D721Med (cell line): ENCODE measurements around the gene FAM20C.

Source experiments
- DNase-seq: peaks from one replicate; pipeline ENCODE4 v3.0.0; 2011; ENCODE audit warnings: low spot score; ENCODE audit not compliant: insufficient read length
- FAIRE-seq: peaks from 2 replicates; lab custom pipeline; 2011; peaks lifted over from hg19 to GRCh38; lab: Jason Lieb, UNC
- TF ChIP-seq, protein P1 (sequence below): IDR thresholded peaks from 2 replicates; pipeline ENCODE4 v1.5.1; 2012; ENCODE audit warnings: mild to moderate bottlenecking, control low read depth; ENCODE audit not compliant: insufficient read depth; ENCODE audit errors: missing control alignments

The FAM20C gene

DNA sequence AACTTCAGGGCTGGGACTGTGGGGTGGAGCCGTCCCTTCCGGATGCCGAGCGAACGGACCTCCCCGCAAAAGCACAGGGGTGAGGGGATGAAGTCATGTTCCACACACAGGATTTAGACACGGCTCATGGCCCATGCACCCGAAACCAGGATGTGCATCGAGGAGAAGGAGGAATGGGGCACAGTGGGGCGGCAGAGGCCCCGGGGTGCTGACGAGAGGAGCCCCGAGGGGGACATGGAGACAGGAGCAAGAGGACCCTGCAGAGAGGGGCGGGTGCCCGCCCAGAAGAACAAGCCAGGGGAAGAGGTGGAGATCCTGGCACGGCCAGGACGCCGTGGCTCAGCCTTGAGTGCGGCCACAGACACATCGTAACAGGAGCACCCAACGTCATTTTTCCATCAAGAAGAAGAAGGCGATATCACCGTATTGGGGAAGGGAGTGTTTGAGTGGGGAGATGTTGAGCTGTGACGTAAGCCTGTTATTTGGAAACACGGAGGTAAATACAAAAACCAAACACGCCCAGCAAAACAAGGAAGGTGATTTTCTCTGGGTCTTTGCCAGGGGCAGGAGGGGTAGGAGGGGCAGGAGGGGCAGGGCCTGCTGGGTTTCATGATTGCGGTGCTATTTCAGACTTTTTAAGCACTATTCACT is 72.3 kb downstream of the FAM20C start:
- TF ChIP-seq, protein P1, sequence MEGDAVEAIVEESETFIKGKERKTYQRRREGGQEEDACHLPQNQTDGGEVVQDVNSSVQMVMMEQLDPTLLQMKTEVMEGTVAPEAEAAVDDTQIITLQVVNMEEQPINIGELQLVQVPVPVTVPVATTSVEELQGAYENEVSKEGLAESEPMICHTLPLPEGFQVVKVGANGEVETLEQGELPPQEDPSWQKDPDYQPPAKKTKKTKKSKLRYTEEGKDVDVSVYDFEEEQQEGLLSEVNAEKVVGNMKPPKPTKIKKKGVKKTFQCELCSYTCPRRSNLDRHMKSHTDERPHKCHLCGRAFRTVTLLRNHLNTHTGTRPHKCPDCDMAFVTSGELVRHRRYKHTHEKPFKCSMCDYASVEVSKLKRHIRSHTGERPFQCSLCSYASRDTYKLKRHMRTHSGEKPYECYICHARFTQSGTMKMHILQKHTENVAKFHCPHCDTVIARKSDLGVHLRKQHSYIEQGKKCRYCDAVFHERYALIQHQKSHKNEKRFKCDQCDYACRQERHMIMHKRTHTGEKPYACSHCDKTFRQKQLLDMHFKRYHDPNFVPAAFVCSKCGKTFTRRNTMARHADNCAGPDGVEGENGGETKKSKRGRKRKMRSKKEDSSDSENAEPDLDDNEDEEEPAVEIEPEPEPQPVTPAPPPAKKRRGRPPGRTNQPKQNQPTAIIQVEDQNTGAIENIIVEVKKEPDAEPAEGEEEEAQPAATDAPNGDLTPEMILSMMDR = no peak
- no peak for FAIRE-seq
- no peak for DNase-seq

DNA sequence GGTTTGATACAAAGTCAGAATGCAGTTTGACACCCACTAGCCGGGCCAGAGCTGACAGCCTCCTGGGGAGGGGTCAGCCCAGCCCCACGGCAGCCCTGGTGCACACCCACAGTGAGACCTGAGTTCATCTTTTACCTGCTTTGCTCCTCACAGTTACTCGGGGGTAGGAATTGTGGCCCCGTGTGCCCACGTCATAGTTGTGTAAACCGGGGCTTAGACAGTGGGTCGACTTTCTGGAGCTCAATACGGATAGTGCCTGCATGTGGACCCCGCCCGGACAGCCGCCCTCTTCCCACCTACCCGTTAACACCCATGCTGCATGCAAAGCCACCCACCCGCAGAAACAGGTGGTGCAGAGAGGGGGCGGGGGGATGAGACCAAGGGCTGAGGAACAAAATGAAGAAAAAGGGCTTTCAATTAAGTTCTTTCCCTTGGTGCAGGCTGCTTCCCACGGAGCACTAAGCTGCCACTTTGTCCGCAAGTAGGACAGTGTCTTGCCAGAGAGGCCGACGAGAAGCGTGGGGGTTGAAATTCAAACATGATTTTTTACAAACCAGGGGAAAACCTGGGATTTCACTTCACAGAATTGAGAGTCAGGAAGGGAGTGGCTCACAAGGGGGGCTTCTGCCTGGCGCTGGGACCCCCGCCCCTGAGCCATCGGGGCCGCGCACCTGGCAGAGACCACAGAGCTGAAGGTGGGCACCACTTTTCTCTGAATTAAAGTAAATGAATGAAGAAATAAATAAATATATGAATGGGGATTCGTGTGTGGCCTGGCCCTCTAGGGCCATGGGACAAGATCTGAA is 73.0 kb downstream of the FAM20C start:
- FAIRE-seq (no peak), DNase-seq (peak; percentile 13)
- TF ChIP-seq, protein P1 = no peak

DNA sequence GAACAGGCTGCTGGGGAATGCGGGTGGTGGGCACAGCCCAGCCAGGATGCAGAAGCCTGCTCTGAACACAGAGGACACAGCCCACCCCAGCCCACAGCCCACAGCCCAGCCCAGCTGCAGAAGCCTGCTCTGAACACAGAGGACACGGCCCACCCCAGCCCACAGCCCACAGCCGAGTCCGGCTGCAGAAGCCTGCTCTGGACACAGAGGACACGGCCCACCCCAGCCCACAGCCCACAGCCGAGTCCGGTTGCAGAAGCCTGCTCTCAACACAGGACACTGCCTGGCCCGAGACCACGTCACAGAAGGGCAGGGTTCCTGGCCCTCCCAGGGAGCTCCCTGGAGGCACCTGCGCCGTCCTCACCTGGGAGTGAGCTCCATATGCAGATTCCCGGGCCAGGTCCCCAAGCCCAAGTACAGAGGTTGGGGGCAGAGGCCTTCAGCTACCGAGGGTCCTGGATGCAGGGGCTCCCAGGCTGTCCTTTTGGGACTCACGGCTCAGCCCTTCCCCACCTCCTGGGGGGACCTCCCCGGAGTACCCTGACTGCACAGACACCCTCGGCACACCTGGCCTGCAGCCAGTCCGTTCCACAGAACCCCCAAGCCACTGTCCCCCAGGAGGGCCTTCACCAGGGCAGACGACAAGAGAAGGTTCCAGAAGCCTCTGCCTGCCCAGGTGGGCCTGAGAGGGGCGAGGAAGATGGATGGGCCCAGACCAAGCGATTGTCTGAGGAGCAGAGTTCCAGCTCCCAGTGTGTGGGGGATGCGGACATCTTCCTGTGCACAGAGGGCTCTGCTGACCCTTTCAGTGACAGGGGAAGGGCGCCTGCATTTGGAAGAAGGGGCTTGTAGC is 73.9 kb downstream of the FAM20C start:
- FAIRE-seq (no peak), DNase-seq (no peak)
- TF ChIP-seq, protein P1 = no peak

DNA sequence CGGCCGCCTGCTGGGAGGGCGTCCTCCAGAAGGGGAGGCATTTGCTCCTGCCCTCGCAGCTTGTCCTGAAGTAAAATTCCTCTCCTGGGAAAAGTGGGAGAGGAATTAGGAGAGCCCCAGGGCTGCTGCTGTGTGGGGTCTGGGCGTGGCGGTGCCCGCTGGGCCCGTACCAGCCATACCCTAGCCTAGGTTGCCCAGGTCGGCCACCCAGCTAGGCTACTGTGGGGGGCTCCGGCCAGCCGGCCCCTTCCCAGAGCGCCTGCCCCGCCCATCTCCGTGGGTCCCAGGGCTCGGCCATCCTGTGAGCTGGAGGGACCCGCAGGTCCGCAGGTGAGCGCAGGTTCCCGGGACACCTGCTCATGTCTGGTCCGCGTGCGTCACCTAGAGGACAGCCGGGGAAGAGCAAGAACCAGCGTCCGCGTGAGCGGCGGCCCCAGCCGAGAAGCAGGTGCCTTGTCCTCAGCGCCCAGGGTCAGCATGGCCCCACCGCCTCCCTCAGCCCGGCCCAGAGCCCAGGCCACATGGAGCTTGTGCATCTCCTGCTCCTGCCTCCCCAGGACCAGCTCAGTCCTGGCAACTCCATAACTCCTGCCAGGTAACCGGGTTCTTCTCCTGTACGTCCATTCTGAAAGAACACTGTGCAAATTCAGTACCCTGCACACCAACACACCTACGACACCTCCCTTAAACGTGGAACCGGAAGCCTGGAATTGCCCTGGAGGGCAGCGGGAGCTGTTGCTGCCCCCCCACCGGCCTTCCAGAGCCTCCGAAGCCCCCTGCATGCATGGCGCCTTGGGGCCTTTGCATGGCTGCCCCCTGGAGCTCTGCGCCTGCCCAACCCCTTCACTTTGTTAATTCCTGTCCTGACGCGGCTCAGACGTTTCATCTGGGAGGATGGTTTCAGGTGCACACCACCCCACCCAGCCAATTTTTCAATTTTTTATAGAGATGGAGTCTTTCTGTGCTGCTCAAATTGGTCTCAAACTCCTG is 74.8 kb downstream of the FAM20C start:
- TF ChIP-seq, protein P1 = peak; percentile 55
- DNase-seq = peak; percentile 67

DNA sequence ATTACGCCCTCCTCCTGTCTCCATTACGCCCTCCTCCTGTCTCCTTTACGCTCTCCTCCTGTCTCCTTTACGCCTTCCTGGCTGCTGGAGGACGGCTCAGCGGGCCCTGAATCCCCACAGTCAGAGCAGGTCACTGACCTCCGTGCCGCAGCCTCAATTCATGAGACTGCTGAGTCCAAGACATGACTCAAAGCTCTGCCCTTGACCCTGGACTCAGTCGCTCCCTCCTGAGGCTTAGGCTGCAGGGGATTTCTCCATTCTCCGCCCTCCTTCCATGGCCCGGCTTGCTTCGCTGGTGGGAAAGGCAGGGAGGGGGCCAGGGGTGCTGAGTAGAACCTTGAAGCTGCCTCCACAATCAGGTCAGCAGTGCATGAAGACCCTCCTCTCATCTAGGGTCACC is 76.6 kb downstream of the FAM20C start:
- TF ChIP-seq, protein P1 = no peak
- no peak for DNase-seq
- no peak for FAIRE-seq

More for the DNA sequence above, 74.8 kb downstream of the FAM20C start:
- FAIRE-seq = no peak

DNA sequence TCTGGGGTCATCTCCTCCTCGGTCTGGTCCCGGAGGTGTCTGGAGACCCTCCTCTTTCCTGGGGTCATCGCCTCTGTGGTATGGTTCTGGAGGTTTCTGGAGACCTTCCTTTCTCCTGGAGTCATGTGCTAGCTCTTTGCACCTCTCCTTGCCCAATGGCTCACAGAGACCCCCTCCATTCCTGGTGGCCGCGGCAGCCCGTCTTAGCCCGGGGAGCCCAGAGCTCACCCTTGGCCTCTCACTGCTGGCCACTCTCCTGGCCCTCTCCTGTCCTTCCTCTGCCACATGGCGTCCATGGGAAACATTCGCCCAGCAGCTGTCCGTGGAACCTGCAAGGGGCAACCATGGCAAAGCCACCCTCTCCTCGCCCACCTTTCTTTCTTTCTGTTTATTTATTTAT is 77.3 kb downstream of the FAM20C start:
- TF ChIP-seq, protein P1 = no peak
- FAIRE-seq = no peak
- no peak for DNase-seq
